ENCODE results near the gene MEIOB.
"Not testable (repeated sequence)": the region's sequence is repeated elsewhere in the genome, so short reads cannot be mapped to it uniquely, and the experiment has no call there.

MEIOB gene

GRCh38 chr16:1906055-1906845 is 34.3 kb upstream of the MEIOB start:
- no peak overlapping the region for H3K27ac ChIP-seq (ENCODE audit: low read length)
- no peaks in the 10 kb centered on the region for H3K36me3 ChIP-seq (ENCODE audit: control insufficient read depth in 1 of 2, insufficient read depth in 2 of 2, low read length in 2 of 2)
- no peaks in the 10 kb centered on the region for H3K4me1 ChIP-seq (ENCODE audit: control insufficient read depth in 1 of 2, insufficient read depth in 2 of 2, low read length in 2 of 2)
- no peaks in the 10 kb centered on the region for H3K9me3 ChIP-seq (ENCODE audit: control insufficient read depth in 1 of 2, low read length in 2 of 2)
- H3K27me3 ChIP-seq (ENCODE audit: low read depth, low read length) = no peaks in the 10 kb centered on the region
- no peak overlapping the region for H3K4me3 ChIP-seq (ENCODE audit: low read depth in 1 of 2, low read length in 2 of 2)

- Histone ChIP-seq H3K36me3 (ENCODE audit: control insufficient read depth in 1 of 2, insufficient read depth in 2 of 2, low read length in 2 of 2) (no peaks in the 10 kb centered on the region), H3K4me1 (ENCODE audit: control insufficient read depth in 1 of 2, insufficient read depth in 2 of 2, low read length in 2 of 2) (no peaks in the 10 kb centered on the region), H3K27ac (ENCODE audit: low read length) (no peak overlapping the region), H3K27me3 (ENCODE audit: low read depth, low read length) (no peaks in the 10 kb centered on the region), H3K4me3 (ENCODE audit: low read depth in 1 of 2, low read length in 2 of 2) (no peak overlapping the region), H3K9me3 (ENCODE audit: control insufficient read depth in 1 of 2, low read length in 2 of 2) (no peaks in the 10 kb centered on the region)
Measured at GRCh38 chr16:1903845-1904840, 32.2 kb upstream of the MEIOB start.

- no peaks in the 10 kb centered on the region for H3K27me3 ChIP-seq (ENCODE audit: low read depth, low read length)
- H3K36me3 ChIP-seq (ENCODE audit: control insufficient read depth in 1 of 2, insufficient read depth in 2 of 2, low read length in 2 of 2) = no peaks in the 10 kb centered on the region
- no peak overlapping the region for H3K4me3 ChIP-seq (ENCODE audit: low read depth in 1 of 2, low read length in 2 of 2)
- no peak overlapping the region for H3K27ac ChIP-seq (ENCODE audit: low read length)
- no peaks in the 10 kb centered on the region for H3K4me1 ChIP-seq (ENCODE audit: control insufficient read depth in 1 of 2, insufficient read depth in 2 of 2, low read length in 2 of 2)
- no peaks in the 10 kb centered on the region for H3K9me3 ChIP-seq (ENCODE audit: control insufficient read depth in 1 of 2, low read length in 2 of 2)
Measured at GRCh38 chr16:1903220-1903574, 31.2 kb upstream of the MEIOB start.

- no peaks in the 10 kb centered on the region for H3K36me3 ChIP-seq (ENCODE audit: control insufficient read depth in 1 of 2, insufficient read depth in 2 of 2, low read length in 2 of 2)
- no peak overlapping the region for H3K27ac ChIP-seq (ENCODE audit: low read length)
- no peaks in the 10 kb centered on the region for H3K4me1 ChIP-seq (ENCODE audit: control insufficient read depth in 1 of 2, insufficient read depth in 2 of 2, low read length in 2 of 2)
- no peak overlapping the region for H3K4me3 ChIP-seq (ENCODE audit: low read depth in 1 of 2, low read length in 2 of 2)
- no peaks in the 10 kb centered on the region for H3K27me3 ChIP-seq (ENCODE audit: low read depth, low read length)
- H3K9me3 ChIP-seq (ENCODE audit: control insufficient read depth in 1 of 2, low read length in 2 of 2) = no peaks in the 10 kb centered on the region
Measured at GRCh38 chr16:1902547-1903219, 30.7 kb upstream of the MEIOB start.

GRCh38 chr16:1900452-1900774 is 28.4 kb upstream of the MEIOB start:
- Histone ChIP-seq H3K36me3 (ENCODE audit: control insufficient read depth in 1 of 2, insufficient read depth in 2 of 2, low read length in 2 of 2) (no peaks in the 10 kb centered on the region), H3K27ac (ENCODE audit: low read length) (no peak overlapping the region), H3K4me1 (ENCODE audit: control insufficient read depth in 1 of 2, insufficient read depth in 2 of 2, low read length in 2 of 2) (no peaks in the 10 kb centered on the region), H3K27me3 (ENCODE audit: low read depth, low read length) (no peaks in the 10 kb centered on the region), H3K4me3 (ENCODE audit: low read depth in 1 of 2, low read length in 2 of 2) (no peak overlapping the region), H3K9me3 (ENCODE audit: control insufficient read depth in 1 of 2, low read length in 2 of 2) (no peaks in the 10 kb centered on the region)

- H3K9me3 ChIP-seq (ENCODE audit: control insufficient read depth in 1 of 2, low read length in 2 of 2) = no peaks in the 10 kb centered on the region
- H3K36me3 ChIP-seq (ENCODE audit: control insufficient read depth in 1 of 2, insufficient read depth in 2 of 2, low read length in 2 of 2) = no peaks in the 10 kb centered on the region
- no peak overlapping the region for H3K4me3 ChIP-seq (ENCODE audit: low read depth in 1 of 2, low read length in 2 of 2)
- no peak overlapping the region for H3K27ac ChIP-seq (ENCODE audit: low read length)
- H3K27me3 ChIP-seq (ENCODE audit: low read depth, low read length) = no peaks in the 10 kb centered on the region
- H3K4me1 ChIP-seq (ENCODE audit: control insufficient read depth in 1 of 2, insufficient read depth in 2 of 2, low read length in 2 of 2) = no peaks in the 10 kb centered on the region
Measured at GRCh38 chr16:1899641-1900451, 27.9 kb upstream of the MEIOB start.

- not testable (repeated sequence) for H3K27me3 ChIP-seq (ENCODE audit: low read depth, low read length); H3K4me1 ChIP-seq (ENCODE audit: control insufficient read depth in 1 of 2, insufficient read depth in 2 of 2, low read length in 2 of 2); H3K9me3 ChIP-seq (ENCODE audit: control insufficient read depth in 1 of 2, low read length in 2 of 2); H3K27ac ChIP-seq (ENCODE audit: low read length); H3K4me3 ChIP-seq (ENCODE audit: low read depth in 1 of 2, low read length in 2 of 2); H3K36me3 ChIP-seq (ENCODE audit: control insufficient read depth in 1 of 2, insufficient read depth in 2 of 2, low read length in 2 of 2)
Measured at GRCh38 chr16:1897692-1898091, 25.7 kb upstream of the MEIOB start.

- no peaks in the 10 kb centered on the region for H3K27me3 ChIP-seq (ENCODE audit: low read depth, low read length)
- H3K4me1 ChIP-seq (ENCODE audit: control insufficient read depth in 1 of 2, insufficient read depth in 2 of 2, low read length in 2 of 2) = no peaks in the 10 kb centered on the region
- no peak overlapping the region for H3K4me3 ChIP-seq (ENCODE audit: low read depth in 1 of 2, low read length in 2 of 2)
- H3K9me3 ChIP-seq (ENCODE audit: control insufficient read depth in 1 of 2, low read length in 2 of 2) = no peaks in the 10 kb centered on the region
- H3K36me3 ChIP-seq (ENCODE audit: control insufficient read depth in 1 of 2, insufficient read depth in 2 of 2, low read length in 2 of 2) = no peaks in the 10 kb centered on the region
- no peak overlapping the region for H3K27ac ChIP-seq (ENCODE audit: low read length)
Measured at GRCh38 chr16:1895949-1896675, 24.1 kb upstream of the MEIOB start.

GRCh38 chr16:1895068-1895467 is 23.1 kb upstream of the MEIOB start:
- Histone ChIP-seq H3K27ac (ENCODE audit: low read length) (no peak overlapping the region), H3K4me1 (ENCODE audit: control insufficient read depth in 1 of 2, insufficient read depth in 2 of 2, low read length in 2 of 2) (no peaks in the 10 kb centered on the region), H3K36me3 (ENCODE audit: control insufficient read depth in 1 of 2, insufficient read depth in 2 of 2, low read length in 2 of 2) (no peaks in the 10 kb centered on the region), H3K4me3 (ENCODE audit: low read depth in 1 of 2, low read length in 2 of 2) (no peak overlapping the region), H3K9me3 (ENCODE audit: control insufficient read depth in 1 of 2, low read length in 2 of 2) (no peaks in the 10 kb centered on the region), H3K27me3 (ENCODE audit: low read depth, low read length) (no peaks in the 10 kb centered on the region)

GRCh38 chr16:1890708-1891050 is 18.7 kb upstream of the MEIOB start:
- no peaks in the 10 kb centered on the region for H3K27me3 ChIP-seq (ENCODE audit: low read depth, low read length)
- no peak overlapping the region for H3K27ac ChIP-seq (ENCODE audit: low read length)
- no peaks in the 10 kb centered on the region for H3K4me1 ChIP-seq (ENCODE audit: control insufficient read depth in 1 of 2, insufficient read depth in 2 of 2, low read length in 2 of 2)
- H3K4me3 ChIP-seq (ENCODE audit: low read depth in 1 of 2, low read length in 2 of 2) = no peak overlapping the region
- no peaks in the 10 kb centered on the region for H3K36me3 ChIP-seq (ENCODE audit: control insufficient read depth in 1 of 2, insufficient read depth in 2 of 2, low read length in 2 of 2)
- no peaks in the 10 kb centered on the region for H3K9me3 ChIP-seq (ENCODE audit: control insufficient read depth in 1 of 2, low read length in 2 of 2)

Measured in muscle layer of duodenum (tissue), 2 donors.